K562 (cell line): Measurements from ENCODE around the gene CLSTN2. TPM values are rescaled to one million over a fixed set of nuclear protein-coding genes. Genes with fewer than 3 reads are reported as not detected.

Experiments
- ATAC-seq: fragments of 200-7000 bp; cut with Tn5 transposase; 3 replicates; pipeline ENCODE4 v1.9.1; 2020; ENCODE audit warnings: moderate library complexity
- BruUV-seq: library from RNA; stranded (reverse); fragments of 400-500 nt; replicated peaks from 2 replicates; lab custom pipeline; 2021; lab: Mats Ljungman, UMichigan
- CTCF ChIA-PET: fragments of 300-600 bp; formaldehyde crosslinking; extraction: SDS; loops from one replicate; lab custom pipeline; 2021; ENCODE audit warnings: low intra/inter-chr PET ratio; lab: Yijun Ruan, JAX
- POLR2A ChIA-PET: fragments of 300-600, 350-650 bp; sonication (Branson Sonifier 250); formaldehyde crosslinking; extraction: SDS; loops from one replicate; lab custom pipeline; 2021; ENCODE audit warnings: antibody characterized with exemption, inconsistent platforms; lab: Yijun Ruan, JAX
- DNase-seq, 4 experiments: peaks; one replicate each; pipeline versions ENCODE4 v3.0.0 to v3.0.0-alpha.2; 2011 to 2018; ENCODE audit warnings: low spot score in 3 of 4, mixed read lengths in 3 of 4; ENCODE audit errors: extremely low read depth in 1 of 4
- FAIRE-seq: peaks from 2 replicates; lab custom pipeline; 2011; peaks lifted over from hg19 to GRCh38; lab: Jason Lieb, UNC
- H2AFZ ChIP-seq: 2 replicates; pipeline ENCODE4 v1.6.0; 2011; ENCODE audit warnings: low read depth, low read length, control low read depth, inconsistent platforms
- H3K27ac ChIP-seq: fragments of 200-600 bp; 3 replicates; pipeline ENCODE4 v1.8.0; 2011; ENCODE audit warnings: low read depth, mild to moderate bottlenecking, control low read depth, inconsistent platforms, low read length, moderate library complexity, mixed read lengths; ENCODE audit errors: extremely low read depth
- H3K27me3 ChIP-seq, 2 experiments: fragments of 300-600 bp in 1 of 2; 2 replicates in 1 of 2; 3 replicates in 1 of 2; pipeline versions ENCODE4 v1.6.0 to v1.8.0; 2011; ENCODE audit warnings: inconsistent platforms in 2 of 2, low read length in 2 of 2, mild to moderate bottlenecking in 1 of 2, mixed read lengths in 1 of 2, moderate library complexity in 1 of 2; ENCODE audit not compliant: control insufficient read depth in 2 of 2, insufficient read depth in 2 of 2
- H3K36me3 ChIP-seq: fragments of 300-600 bp; 3 replicates; pipeline ENCODE4 v1.8.0; 2011; ENCODE audit warnings: mild to moderate bottlenecking, low read length, inconsistent platforms; ENCODE audit not compliant: control insufficient read depth, insufficient read depth
- H3K4me1 ChIP-seq, 2 experiments: fragments of 200-600 bp in 1 of 2; replicated peaks in 1 of 2; 2 replicates in 1 of 2; 3 replicates in 1 of 2; pipeline versions ENCODE4 v1.5.1 to v1.8.0; 2011; ENCODE audit warnings: inconsistent platforms in 2 of 2, low read length in 2 of 2, mild to moderate bottlenecking in 1 of 2, mixed read lengths in 1 of 2, moderate library complexity in 1 of 2; ENCODE audit not compliant: control insufficient read depth in 2 of 2, insufficient read depth in 2 of 2
- H3K4me2 ChIP-seq: 2 replicates; pipeline ENCODE4 v1.6.1; 2011; ENCODE audit warnings: low read length, control low read depth, inconsistent platforms, mixed read lengths; ENCODE audit not compliant: insufficient read depth
- H3K4me3 ChIP-seq: fragments of 200-600 bp; sonication (generic), shearing (Covaris generic); 2 replicates; pipeline ENCODE4 v1.5.1; 2016; ENCODE audit warnings: control low read depth, inconsistent platforms
- H3K79me2 ChIP-seq: fragments of 200-600 bp; 3 replicates; pipeline ENCODE4 v1.8.0; 2011; ENCODE audit warnings: low read length, inconsistent platforms; ENCODE audit not compliant: control insufficient read depth, insufficient read depth
- H3K9ac ChIP-seq, 2 experiments: 2 replicates each; pipeline versions ENCODE4 v1.6.0 to v1.6.1; 2011; ENCODE audit warnings: low read depth in 2 of 2, low read length in 2 of 2, control low read depth in 1 of 2, inconsistent platforms in 1 of 2, mild to moderate bottlenecking in 1 of 2, mixed read lengths in 1 of 2; ENCODE audit not compliant: insufficient read depth in 1 of 2
- H3K9me1 ChIP-seq: one replicate; pipeline ENCODE4 v1.6.0; 2011; ENCODE audit warnings: inconsistent platforms, mild to moderate bottlenecking, low read length, moderate library complexity; ENCODE audit not compliant: control insufficient read depth, insufficient read depth
- H3K9me3 ChIP-seq: replicated peaks from 2 replicates; pipeline ENCODE4 v1.5.1; 2011; ENCODE audit warnings: low read depth, low read length, inconsistent platforms; ENCODE audit not compliant: control insufficient read depth, insufficient read depth
- H4K20me1 ChIP-seq: replicated peaks from 2 replicates; pipeline ENCODE4 v1.6.1; 2011; ENCODE audit warnings: low read length, inconsistent platforms, mixed read lengths; ENCODE audit not compliant: control insufficient read depth, insufficient read depth
- ATF1 ChIP-seq, 2 experiments: fragments of 450-650 bp in 1 of 2; IDR thresholded peaks; 2 replicates each; pipeline ENCODE4 v1.6.1; 2016; ENCODE audit warnings: missing compliant biosample characterization in 1 of 2, missing genetic modification characterization in 1 of 2
- ATF7 ChIP-seq: fragments of 450-650 bp; IDR thresholded peaks from 2 replicates; pipeline ENCODE4 v1.7.1; 2014; ENCODE audit warnings: mild to moderate bottlenecking, moderate library complexity
- BRD4 ChIP-seq: fragments of 200-600 bp; sonication (generic); IDR thresholded peaks from 2 replicates; pipeline ENCODE4 v1.6.1; 2017; ENCODE audit warnings: inconsistent platforms
- CEBPG ChIP-seq, 3 experiments: fragments of 200-800 bp in 1 of 3; sonication (Bioruptor generic) in 1 of 3; sonication (generic) in 1 of 3; formaldehyde crosslinking in 1 of 3; IDR thresholded peaks in 2 of 3; conservative IDR thresholded peaks in 1 of 3; 2 replicates each; pipeline versions ENCODE4 v1.6.1 to v1.8.0; 2016 to 2022; ENCODE audit warnings: missing compliant biosample characterization in 2 of 3, missing genetic modification characterization in 2 of 3, mild to moderate bottlenecking in 1 of 3, missing genetic modification reagents in 1 of 3
- ELF1 ChIP-seq: fragments of 200-800 bp; sonication (Bioruptor generic); IDR thresholded peaks from 2 replicates; pipeline ENCODE4 v1.6.1; 2016; ENCODE audit warnings: missing genetic modification characterization, missing compliant biosample characterization
- HNRNPK ChIP-seq: fragments of 200-400 bp; formaldehyde crosslinking; IDR thresholded peaks from one replicate; pipeline ENCODE4 v1.6.1; 2018; ENCODE audit warnings: mild to moderate bottlenecking, low read depth, low read length; ENCODE audit not compliant: poor library complexity, severe bottlenecking
- HSF4 ChIP-seq: fragments of 250-450 bp; sonication (Bioruptor Pico); IDR thresholded peaks from 2 replicates; pipeline ENCODE4 v2.1.2; 2022; ENCODE audit warnings: mild to moderate bottlenecking, moderate library complexity, borderline replicate concordance
- KDM4B ChIP-seq, 2 experiments: fragments of 450-650 bp in 1 of 2; sonication (generic) in 1 of 2; IDR thresholded peaks; 2 replicates each; pipeline ENCODE4 v1.6.1; 2016 to 2017; ENCODE audit warnings: borderline replicate concordance in 2 of 2, antibody characterized with exemption in 1 of 2, low read depth in 1 of 2, mild to moderate bottlenecking in 1 of 2
- MEF2D ChIP-seq: conservative IDR thresholded peaks from 2 replicates; pipeline ENCODE4 v1.6.1; 2016; ENCODE audit warnings: low read depth, missing genetic modification characterization, missing compliant biosample characterization
- MIER1 ChIP-seq: fragments of 450-650 bp; IDR thresholded peaks from 2 replicates; pipeline ENCODE4 v1.6.1; 2016; ENCODE audit warnings: antibody characterized with exemption, mild to moderate bottlenecking, low read depth
- NEUROD1 ChIP-seq: fragments of 150-350 bp; IDR thresholded peaks from 2 replicates; pipeline ENCODE4 v1.6.1; 2014; ENCODE audit warnings: borderline replicate concordance, low read length, low read depth; ENCODE audit not compliant: partially characterized antibody
- SRSF1 ChIP-seq: fragments of 200-400 bp; formaldehyde crosslinking; IDR thresholded peaks from 2 replicates; pipeline ENCODE4 v1.6.1; 2017; ENCODE audit warnings: mild to moderate bottlenecking, low read depth, low read length, moderate library complexity
- ZNF282 ChIP-seq: sonication (generic); formaldehyde crosslinking; IDR thresholded peaks from 2 replicates; pipeline ENCODE4 v1.8.1; 2023; ENCODE audit warnings: missing genetic modification reagents
- ZNF324 ChIP-seq: fragments of 250-450 bp; sonication (Bioruptor Pico); IDR thresholded peaks from 2 replicates; pipeline ENCODE4 v1.4.0; 2020; ENCODE audit warnings: mild to moderate bottlenecking
- ZNF695 ChIP-seq: fragments of 450-650 bp; formaldehyde crosslinking; IDR thresholded peaks from 2 replicates; pipeline ENCODE4 v1.4.0; 2020; ENCODE audit warnings: mild to moderate bottlenecking, moderate library complexity
- WGBS: fragments of 100-300 bp; shearing (Covaris generic); methylation state at CpG from one replicate; pipeline ENCODE4 v1.1.6; 2016; ENCODE audit warnings: low coverage, mixed read lengths; ENCODE audit not compliant: insufficient coverage; ENCODE audit errors: missing lambda C conversion rate; 5-methylcytosine and 5-hydroxymethylcytosine counted together
- in situ Hi-C: fragments of 300-500 bp; cut with MboI; formaldehyde crosslinking; loops from 4 replicates; pipeline ENCODE4 v1.15.0; 2018; ENCODE audit warnings: inconsistent platforms, mixed read lengths
- intact Hi-C: fragments of 100-400 bp; cut with micrococcal nuclease; formaldehyde crosslinking; loops from 2 replicates; pipeline ENCODE4 v1.14.2; 2022
- polyA plus RNA-seq, 8 experiments: library from polyadenylated mRNA; depleted of rRNA in 4 of 8; stranded (reverse) in 5 of 8; unstranded in 3 of 8; fragments of >200 nt; fragmentation: Nextera tagmentation in 2 of 8; fragmentation: Illumina TruSeq in 1 of 8; extraction: Ambion mirVana in 2 of 8; extraction: Trizol in 1 of 8; gene quantifications; 2 replicates each; pipeline versions ENCODE4 v1.2.1 to v1.2.3, GENCODE V29; 2011 to 2014; ENCODE audit warnings: inconsistent platforms in 1 of 8, missing spikeins in 1 of 8
- total RNA-seq, 7 experiments: library from RNA; depleted of rRNA in 6 of 7; stranded (reverse); fragments of >200 nt in 6 of 7; fragmentation: Illumina TruSeq in 2 of 7; extraction: Trizol in 2 of 7; gene quantifications; 2 replicates each; pipeline versions ENCODE4 v1.2.1 to v1.2.3, GENCODE V29; 2011 to 2021; ENCODE audit warnings: low replicate concordance in 1 of 7
- TF ChIP-seq, protein P1 (sequence below): fragments of 450-650 bp; IDR thresholded peaks from 2 replicates; pipeline ENCODE4 v1.7.1; 2018; ENCODE audit warnings: mild to moderate bottlenecking, low read depth; ENCODE audit not compliant: partially characterized antibody

Gene CLSTN2
- total and polyA plus RNA-seq, 9 of the 15 experiments (the other 6 are each of a cell fraction or from before 2014, with no cell fraction given), result 0.02 to 0.04 (median 0.04) TPM; not detected in 6

DNA sequence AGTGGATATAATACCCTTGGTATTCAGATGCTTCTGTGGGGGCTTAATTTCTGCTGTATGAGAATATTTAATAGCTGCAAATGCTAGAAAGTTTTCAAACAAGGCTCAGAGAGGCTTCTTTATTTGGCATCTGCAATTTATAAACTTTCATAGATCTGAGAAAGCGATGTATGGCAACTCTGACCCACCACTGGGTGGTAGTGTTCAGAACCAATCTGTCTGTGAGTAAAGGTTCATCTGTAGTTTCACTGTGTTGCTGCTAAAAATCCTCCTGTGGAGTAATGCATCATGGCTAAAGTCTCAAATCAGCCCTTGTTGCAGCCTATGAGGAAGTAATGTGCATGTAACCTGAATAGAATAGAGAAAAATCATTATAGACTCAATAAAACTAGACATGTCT lies 47.4 kb downstream of the CLSTN2 start:
- Histone ChIP-seq H3K27me3 (no peaks in the 10 kb centered on the region), H3K27ac (no peak overlapping the region), H3K36me3 (no peaks in the 10 kb centered on the region), H2AFZ (no peak overlapping the region), H3K9ac (no peak overlapping the region), H4K20me1 (no peaks in the 10 kb centered on the region), H3K79me2 (no peaks in the 10 kb centered on the region), H3K9me1 (no peaks in the 10 kb centered on the region), H3K4me2 (no peak overlapping the region), H3K4me1 (no peaks in the 10 kb centered on the region), H3K9me3 (no peaks in the 10 kb centered on the region), H3K4me3 (no peak overlapping the region)
- FAIRE-seq (no peak), DNase-seq (no peak), ATAC-seq (no peak)
- intact Hi-C loops, result no loop called here
- 0% methylated on average over 1 of the region's 1 CpG for WGBS
- BruUV-seq, result no TSS peak
- CTCF ChIA-PET, result no interaction called here
- TF ChIP-seq ATF7, result no peak
- TF ChIP-seq MIER1, result no peak
- no peak for TF ChIP-seq KDM4B (IDR thresholded peaks at IDR 0.05; ENCODE audit: borderline replicate concordance in 2 of 2, low read depth in 1 of 2)
- TF ChIP-seq ZNF282 (CRISPR knock-in tag), result no peak
- no peak for TF ChIP-seq SRSF1
- no peak for TF ChIP-seq ZNF695 (CRISPR knock-in tag)
- TF ChIP-seq ZNF324 (CRISPR knock-in tag), result no peak
- no peak for TF ChIP-seq BRD4
- TF ChIP-seq MEF2D, result no peak
- TF ChIP-seq ATF1 (CRISPR knock-in tag; IDR thresholded peaks at IDR 0.05), result no peak
- no peak for TF ChIP-seq ATF1 (tag; IDR thresholded peaks at IDR 0.05)
- TF ChIP-seq CEBPG (CRISPR knock-in tag; IDR thresholded peaks at IDR 0.05), result no peak
- no peak for TF ChIP-seq CEBPG (tag; conservative IDR thresholded peaks at IDR 0.05 in 1 of 2, IDR thresholded peaks at IDR 0.05 in 1 of 2)
- TF ChIP-seq HNRNPK, result no peak
- TF ChIP-seq, protein P1, sequence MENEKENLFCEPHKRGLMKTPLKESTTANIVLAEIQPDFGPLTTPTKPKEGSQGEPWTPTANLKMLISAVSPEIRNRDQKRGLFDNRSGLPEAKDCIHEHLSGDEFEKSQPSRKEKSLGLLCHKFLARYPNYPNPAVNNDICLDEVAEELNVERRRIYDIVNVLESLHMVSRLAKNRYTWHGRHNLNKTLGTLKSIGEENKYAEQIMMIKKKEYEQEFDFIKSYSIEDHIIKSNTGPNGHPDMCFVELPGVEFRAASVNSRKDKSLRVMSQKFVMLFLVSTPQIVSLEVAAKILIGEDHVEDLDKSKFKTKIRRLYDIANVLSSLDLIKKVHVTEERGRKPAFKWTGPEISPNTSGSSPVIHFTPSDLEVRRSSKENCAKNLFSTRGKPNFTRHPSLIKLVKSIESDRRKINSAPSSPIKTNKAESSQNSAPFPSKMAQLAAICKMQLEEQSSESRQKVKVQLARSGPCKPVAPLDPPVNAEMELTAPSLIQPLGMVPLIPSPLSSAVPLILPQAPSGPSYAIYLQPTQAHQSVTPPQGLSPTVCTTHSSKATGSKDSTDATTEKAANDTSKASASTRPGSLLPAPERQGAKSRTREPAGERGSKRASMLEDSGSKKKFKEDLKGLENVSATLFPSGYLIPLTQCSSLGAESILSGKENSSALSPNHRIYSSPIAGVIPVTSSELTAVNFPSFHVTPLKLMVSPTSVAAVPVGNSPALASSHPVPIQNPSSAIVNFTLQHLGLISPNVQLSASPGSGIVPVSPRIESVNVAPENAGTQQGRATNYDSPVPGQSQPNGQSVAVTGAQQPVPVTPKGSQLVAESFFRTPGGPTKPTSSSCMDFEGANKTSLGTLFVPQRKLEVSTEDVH, result no peak
- TF ChIP-seq HSF4 (CRISPR knock-in tag), result no peak
- TF ChIP-seq NEUROD1, result no peak
- no peak for TF ChIP-seq ELF1 (tag)
- POLR2A ChIA-PET, result no interaction called here
- in situ Hi-C loops, result no loop called here
